ENCODE measurements around the gene FAM193A.
A peak's percentile ranks its signal among the peaks of the same experiment; 100 is the strongest.

FAM193A gene

DNA sequence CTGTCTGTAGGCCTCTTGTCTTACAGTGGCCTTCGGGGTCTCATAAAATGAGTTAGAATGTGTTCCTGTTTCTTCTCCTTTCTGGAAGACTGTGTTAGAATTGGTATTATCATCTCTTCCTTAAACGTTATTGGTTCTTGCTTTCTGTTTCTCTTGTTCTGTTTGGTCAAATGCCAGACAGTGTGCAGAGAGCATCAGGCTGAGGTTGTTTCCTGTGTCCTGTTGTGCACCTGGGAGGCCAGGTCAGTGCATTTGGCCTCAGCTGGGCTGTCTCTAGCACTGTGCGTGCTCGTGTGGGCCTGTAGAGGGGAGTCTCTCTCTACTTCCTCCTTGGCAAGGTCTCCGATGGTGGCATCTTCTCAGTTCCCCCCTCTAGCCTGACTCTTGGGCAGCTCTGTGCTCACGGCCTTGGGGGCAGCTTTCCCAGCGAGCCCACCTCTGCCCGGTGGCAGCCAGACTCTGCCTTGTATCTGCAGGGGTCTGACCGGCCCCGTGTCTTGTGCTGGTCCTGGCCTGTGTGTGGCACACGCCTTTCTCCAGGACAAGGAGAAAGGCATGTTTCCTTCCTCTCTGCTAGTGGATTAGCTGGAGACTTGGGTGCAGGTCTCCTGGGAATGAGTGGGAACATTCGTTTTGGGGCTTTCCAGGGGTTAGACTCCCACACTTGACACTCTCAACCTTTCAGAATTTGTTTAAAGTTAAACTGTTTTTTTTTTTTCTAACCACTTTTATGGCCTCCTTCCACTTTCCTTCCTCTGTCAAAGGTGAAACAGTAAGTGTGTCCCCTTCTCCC lies 62.3 kb downstream of the FAM193A start:
- Histone ChIP-seq H3K9me2 (replicated peaks; ENCODE audit: insufficient read depth, low read length) (no peaks in the 10 kb centered on the region), H4K20me1 (ENCODE audit: low read depth, low read length) (no peaks in the 10 kb centered on the region), H3K4me3 (ENCODE audit: insufficient read depth, low read length, poor library complexity, severe bottlenecking) (no peak overlapping the region), H3K79me2 (ENCODE audit: insufficient read depth, low read length) (peaks cover 81% of the 10 kb centered on the region), H3K36me3 (ENCODE audit: low read length) (no peaks in the 10 kb centered on the region), H3K27me3 (ENCODE audit: low read length) (no peaks in the 10 kb centered on the region), H2AFZ (ENCODE audit: low read depth, low read length, severe bottlenecking) (no peak overlapping the region), H3K4me2 (ENCODE audit: low read depth, low read length, poor library complexity, severe bottlenecking) (peak overlapping the region; percentile 11), H3F3A (ENCODE audit: insufficient read depth) (no peaks in the 10 kb centered on the region), H3K9me3 (ENCODE audit: insufficient read depth, low read length) (no peaks in the 10 kb centered on the region), H3K9ac (ENCODE audit: low read length) (no peak overlapping the region), H3K27ac (ENCODE audit: low read depth, low read length) (0 out of 2 replicates have a peak overlapping the region, but pooled peaks have one; percentile 6)
- TF ChIP-seq, protein P1, sequence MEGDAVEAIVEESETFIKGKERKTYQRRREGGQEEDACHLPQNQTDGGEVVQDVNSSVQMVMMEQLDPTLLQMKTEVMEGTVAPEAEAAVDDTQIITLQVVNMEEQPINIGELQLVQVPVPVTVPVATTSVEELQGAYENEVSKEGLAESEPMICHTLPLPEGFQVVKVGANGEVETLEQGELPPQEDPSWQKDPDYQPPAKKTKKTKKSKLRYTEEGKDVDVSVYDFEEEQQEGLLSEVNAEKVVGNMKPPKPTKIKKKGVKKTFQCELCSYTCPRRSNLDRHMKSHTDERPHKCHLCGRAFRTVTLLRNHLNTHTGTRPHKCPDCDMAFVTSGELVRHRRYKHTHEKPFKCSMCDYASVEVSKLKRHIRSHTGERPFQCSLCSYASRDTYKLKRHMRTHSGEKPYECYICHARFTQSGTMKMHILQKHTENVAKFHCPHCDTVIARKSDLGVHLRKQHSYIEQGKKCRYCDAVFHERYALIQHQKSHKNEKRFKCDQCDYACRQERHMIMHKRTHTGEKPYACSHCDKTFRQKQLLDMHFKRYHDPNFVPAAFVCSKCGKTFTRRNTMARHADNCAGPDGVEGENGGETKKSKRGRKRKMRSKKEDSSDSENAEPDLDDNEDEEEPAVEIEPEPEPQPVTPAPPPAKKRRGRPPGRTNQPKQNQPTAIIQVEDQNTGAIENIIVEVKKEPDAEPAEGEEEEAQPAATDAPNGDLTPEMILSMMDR (IDR thresholded peaks at IDR 0.05; ENCODE audit: insufficient read depth, low read length, poor library complexity, severe bottlenecking) = no peak

DNA sequence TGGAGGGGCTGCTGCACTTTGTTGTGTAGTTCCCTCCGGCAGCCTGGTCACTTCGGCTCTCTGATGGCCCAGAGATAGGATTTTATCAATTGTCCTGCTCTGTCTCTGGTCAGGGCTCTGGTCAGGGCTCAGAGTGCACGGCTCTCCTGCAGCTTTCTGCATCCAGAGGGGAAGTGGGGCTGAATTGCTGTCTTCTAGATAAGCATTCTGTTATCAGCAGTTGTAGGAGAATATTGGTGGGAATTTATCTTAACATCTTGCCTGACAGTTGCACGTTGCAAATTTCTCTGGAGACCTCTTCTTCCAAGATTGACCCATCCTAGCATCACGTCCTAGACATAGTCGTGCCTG lies 62.8 kb downstream of the FAM193A start:
- H3K4me2 ChIP-seq (ENCODE audit: low read depth, low read length, poor library complexity, severe bottlenecking) = no peak overlapping the region
- H3K9ac ChIP-seq (ENCODE audit: low read length) = no peak overlapping the region
- H3K27me3 ChIP-seq (ENCODE audit: low read length) = no peaks in the 10 kb centered on the region
- 0 out of 2 replicates have a peak overlapping the region, but pooled peaks have one; percentile 6 for H3K27ac ChIP-seq (ENCODE audit: low read depth, low read length)
- H3K36me3 ChIP-seq (ENCODE audit: low read length) = no peaks in the 10 kb centered on the region
- no peak overlapping the region for H3K4me3 ChIP-seq (ENCODE audit: insufficient read depth, low read length, poor library complexity, severe bottlenecking)
- no peak for TF ChIP-seq EZH2phosphoT487 (conservative IDR thresholded peaks at IDR 0.05; ENCODE audit: low read length)
- TF ChIP-seq, protein P1 (IDR thresholded peaks at IDR 0.05; ENCODE audit: insufficient read depth, low read length, poor library complexity, severe bottlenecking) = no peak
- H3F3A ChIP-seq (ENCODE audit: insufficient read depth) = no peaks in the 10 kb centered on the region
- H2AFZ ChIP-seq (ENCODE audit: low read depth, low read length, severe bottlenecking) = no peak overlapping the region
- no peaks in the 10 kb centered on the region for H4K20me1 ChIP-seq (ENCODE audit: low read depth, low read length)
- H3K9me2 ChIP-seq (replicated peaks; ENCODE audit: insufficient read depth, low read length) = no peaks in the 10 kb centered on the region
- H3K9me3 ChIP-seq (ENCODE audit: insufficient read depth, low read length) = no peaks in the 10 kb centered on the region
- peaks cover 81% of the 10 kb centered on the region for H3K79me2 ChIP-seq (ENCODE audit: insufficient read depth, low read length)

DNA sequence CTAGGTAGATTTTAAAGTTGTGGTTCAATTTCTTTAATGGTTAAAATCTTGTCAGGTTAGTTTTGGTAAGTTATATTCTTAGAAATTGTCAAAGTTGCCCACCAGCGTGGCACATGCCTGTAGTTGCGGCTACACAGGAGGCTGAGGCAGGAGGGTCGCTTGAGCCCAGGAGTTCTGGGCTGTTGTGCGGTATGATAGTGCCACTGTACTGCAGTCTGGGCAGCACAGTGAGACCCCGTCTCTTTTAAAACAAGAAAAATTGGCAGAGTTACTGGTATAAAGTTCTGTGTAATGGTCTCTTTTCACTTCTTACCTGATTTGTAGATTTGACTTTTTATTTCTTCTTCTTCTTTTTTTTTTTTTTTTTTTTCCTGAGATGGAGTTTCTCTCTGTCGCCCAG lies 64.4 kb downstream of the FAM193A start:
- Histone ChIP-seq H2AFZ (ENCODE audit: low read depth, low read length, severe bottlenecking) (no peak overlapping the region), H3K9me2 (replicated peaks; ENCODE audit: insufficient read depth, low read length) (no peaks in the 10 kb centered on the region), H3K27ac (ENCODE audit: low read depth, low read length) (no peak overlapping the region), H3K4me3 (ENCODE audit: insufficient read depth, low read length, poor library complexity, severe bottlenecking) (no peak overlapping the region), H3F3A (ENCODE audit: insufficient read depth) (no peaks in the 10 kb centered on the region), H4K20me1 (ENCODE audit: low read depth, low read length) (no peaks in the 10 kb centered on the region), H3K4me2 (ENCODE audit: low read depth, low read length, poor library complexity, severe bottlenecking) (no peak overlapping the region), H3K9me3 (ENCODE audit: insufficient read depth, low read length) (no peaks in the 10 kb centered on the region), H3K36me3 (ENCODE audit: low read length) (no peaks in the 10 kb centered on the region), H3K79me2 (ENCODE audit: insufficient read depth, low read length) (peaks cover 80% of the 10 kb centered on the region), H3K9ac (ENCODE audit: low read length) (no peak overlapping the region), H3K27me3 (ENCODE audit: low read length) (no peaks in the 10 kb centered on the region)
- TF ChIP-seq, protein P1 (IDR thresholded peaks at IDR 0.05; ENCODE audit: insufficient read depth, low read length, poor library complexity, severe bottlenecking) = no peak
- TF ChIP-seq EZH2phosphoT487 (conservative IDR thresholded peaks at IDR 0.05; ENCODE audit: low read length) = no peak

Measured in SU-DHL-6 (cell line).